ENCODE results near the gene CCDC28B. TPM values are rescaled to one million over a fixed set of nuclear protein-coding genes. Genes with fewer than 3 reads are reported as not detected.
A peak's percentile ranks its signal among the peaks of the same experiment; 100 is the strongest.

CCDC28B gene
- total and polyA plus RNA-seq, 2 of the 13 experiments (the other 11 are each of a cell fraction or from before 2014, with no cell fraction given) = 2.6 to 3.5 TPM

DNA sequence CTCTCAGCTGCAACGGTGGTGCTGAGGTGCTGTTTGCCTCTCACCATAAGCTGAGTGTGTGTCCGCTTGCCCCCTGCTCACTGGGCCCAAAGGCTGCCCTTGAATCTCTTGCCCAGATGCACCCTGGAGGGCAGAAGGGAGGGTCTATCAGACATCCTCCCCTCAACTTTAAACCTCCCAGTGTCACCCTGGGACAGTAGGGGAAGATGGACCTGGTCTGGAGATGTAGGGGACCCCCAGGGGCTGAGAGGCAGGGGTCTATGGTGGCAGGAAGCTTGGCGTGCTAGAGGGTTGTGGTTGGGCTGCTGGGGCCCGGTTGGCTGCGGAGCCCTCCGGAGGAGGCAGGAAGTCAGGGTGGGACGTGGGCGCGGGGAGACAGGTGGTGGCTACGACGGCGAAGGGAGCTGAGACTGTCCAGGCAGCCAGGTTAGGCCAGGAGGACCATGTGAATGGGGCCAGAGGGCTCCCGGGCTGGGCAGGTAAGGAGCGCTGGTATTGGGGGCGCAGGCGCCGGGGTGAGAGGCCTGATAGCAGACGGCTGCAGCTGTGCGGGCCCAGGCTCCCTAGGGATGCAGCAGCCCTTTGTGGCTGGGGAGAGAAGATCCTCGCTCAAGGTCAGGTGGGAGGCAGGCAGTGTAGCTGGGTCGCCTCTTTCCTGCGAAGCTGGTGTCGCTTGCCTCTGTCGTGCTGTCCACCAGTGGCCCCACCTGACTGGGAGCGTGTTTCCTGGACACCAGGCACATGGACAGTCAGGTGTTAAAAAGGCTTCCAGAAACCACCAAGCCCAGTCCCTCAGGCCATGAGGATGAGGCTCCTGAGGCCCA is 50.7 kb downstream of the CCDC28B start, which contains the start of gene LCK (continued):
- TF ChIP-seq, protein P1, sequence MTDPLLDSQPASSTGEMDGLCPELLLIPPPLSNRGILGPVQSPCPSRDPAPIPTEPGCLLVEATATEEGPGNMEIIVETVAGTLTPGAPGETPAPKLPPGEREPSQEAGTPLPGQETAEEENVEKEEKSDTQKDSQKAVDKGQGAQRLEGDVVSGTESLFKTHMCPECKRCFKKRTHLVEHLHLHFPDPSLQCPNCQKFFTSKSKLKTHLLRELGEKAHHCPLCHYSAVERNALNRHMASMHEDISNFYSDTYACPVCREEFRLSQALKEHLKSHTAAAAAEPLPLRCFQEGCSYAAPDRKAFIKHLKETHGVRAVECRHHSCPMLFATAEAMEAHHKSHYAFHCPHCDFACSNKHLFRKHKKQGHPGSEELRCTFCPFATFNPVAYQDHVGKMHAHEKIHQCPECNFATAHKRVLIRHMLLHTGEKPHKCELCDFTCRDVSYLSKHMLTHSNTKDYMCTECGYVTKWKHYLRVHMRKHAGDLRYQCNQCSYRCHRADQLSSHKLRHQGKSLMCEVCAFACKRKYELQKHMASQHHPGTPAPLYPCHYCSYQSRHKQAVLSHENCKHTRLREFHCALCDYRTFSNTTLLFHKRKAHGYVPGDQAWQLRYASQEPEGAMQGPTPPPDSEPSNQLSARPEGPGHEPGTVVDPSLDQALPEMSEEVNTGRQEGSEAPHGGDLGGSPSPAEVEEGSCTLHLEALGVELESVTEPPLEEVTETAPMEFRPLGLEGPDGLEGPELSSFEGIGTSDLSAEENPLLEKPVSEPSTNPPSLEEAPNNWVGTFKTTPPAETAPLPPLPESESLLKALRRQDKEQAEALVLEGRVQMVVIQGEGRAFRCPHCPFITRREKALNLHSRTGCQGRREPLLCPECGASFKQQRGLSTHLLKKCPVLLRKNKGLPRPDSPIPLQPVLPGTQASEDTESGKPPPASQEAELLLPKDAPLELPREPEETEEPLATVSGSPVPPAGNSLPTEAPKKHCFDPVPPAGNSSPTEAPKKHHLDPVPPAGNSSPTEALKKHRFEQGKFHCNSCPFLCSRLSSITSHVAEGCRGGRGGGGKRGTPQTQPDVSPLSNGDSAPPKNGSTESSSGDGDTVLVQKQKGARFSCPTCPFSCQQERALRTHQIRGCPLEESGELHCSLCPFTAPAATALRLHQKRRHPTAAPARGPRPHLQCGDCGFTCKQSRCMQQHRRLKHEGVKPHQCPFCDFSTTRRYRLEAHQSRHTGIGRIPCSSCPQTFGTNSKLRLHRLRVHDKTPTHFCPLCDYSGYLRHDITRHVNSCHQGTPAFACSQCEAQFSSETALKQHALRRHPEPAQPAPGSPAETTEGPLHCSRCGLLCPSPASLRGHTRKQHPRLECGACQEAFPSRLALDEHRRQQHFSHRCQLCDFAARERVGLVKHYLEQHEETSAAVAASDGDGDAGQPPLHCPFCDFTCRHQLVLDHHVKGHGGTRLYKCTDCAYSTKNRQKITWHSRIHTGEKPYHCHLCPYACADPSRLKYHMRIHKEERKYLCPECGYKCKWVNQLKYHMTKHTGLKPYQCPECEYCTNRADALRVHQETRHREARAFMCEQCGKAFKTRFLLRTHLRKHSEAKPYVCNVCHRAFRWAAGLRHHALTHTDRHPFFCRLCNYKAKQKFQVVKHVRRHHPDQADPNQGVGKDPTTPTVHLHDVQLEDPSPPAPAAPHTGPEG (CRISPR knock-in tag; IDR thresholded peaks at IDR 0.05) = no peak
- TF ChIP-seq EZH2 (conservative IDR thresholded peaks at IDR 0.05; ENCODE audit: low read depth, low read length) = no peak
- no peak for TF ChIP-seq SOX5 (CRISPR knock-in tag; IDR thresholded peaks at IDR 0.05; ENCODE audit: borderline replicate concordance)
- TF ChIP-seq, protein P2, sequence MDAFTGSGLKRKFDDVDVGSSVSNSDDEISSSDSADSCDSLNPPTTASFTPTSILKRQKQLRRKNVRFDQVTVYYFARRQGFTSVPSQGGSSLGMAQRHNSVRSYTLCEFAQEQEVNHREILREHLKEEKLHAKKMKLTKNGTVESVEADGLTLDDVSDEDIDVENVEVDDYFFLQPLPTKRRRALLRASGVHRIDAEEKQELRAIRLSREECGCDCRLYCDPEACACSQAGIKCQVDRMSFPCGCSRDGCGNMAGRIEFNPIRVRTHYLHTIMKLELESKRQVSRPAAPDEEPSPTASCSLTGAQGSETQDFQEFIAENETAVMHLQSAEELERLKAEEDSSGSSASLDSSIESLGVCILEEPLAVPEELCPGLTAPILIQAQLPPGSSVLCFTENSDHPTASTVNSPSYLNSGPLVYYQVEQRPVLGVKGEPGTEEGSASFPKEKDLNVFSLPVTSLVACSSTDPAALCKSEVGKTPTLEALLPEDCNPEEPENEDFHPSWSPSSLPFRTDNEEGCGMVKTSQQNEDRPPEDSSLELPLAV (CRISPR knock-in tag; conservative IDR thresholded peaks at IDR 0.05; ENCODE audit: low read depth) = no peak
- TF ChIP-seq FOXC1 (CRISPR knock-in tag; IDR thresholded peaks at IDR 0.05; ENCODE audit: borderline replicate concordance) = 0 out of 2 replicates have a peak, but pooled peaks have one; percentile 65
- no peak for TF ChIP-seq TEAD3 (CRISPR knock-in tag; optimal IDR thresholded peaks at IDR 0.05; ENCODE audit: borderline replicate concordance)
- TF ChIP-seq CCDC6 (CRISPR knock-in tag; IDR thresholded peaks at IDR 0.05) = no peak
- TF ChIP-seq SMARCE1 (IDR thresholded peaks at IDR 0.05; ENCODE audit: borderline replicate concordance) = no peak
- TF ChIP-seq NONO (IDR thresholded peaks at IDR 0.05) = no peak
- TF ChIP-seq NONO (CRISPR knock-in tag; conservative IDR thresholded peaks at IDR 0.05) = no peak
- no peak for TF ChIP-seq MZF1 (CRISPR knock-in tag; IDR thresholded peaks at IDR 0.05; ENCODE audit: borderline replicate concordance)
- TF ChIP-seq ZKSCAN8 (CRISPR knock-in tag; IDR thresholded peaks at IDR 0.05; ENCODE audit: borderline replicate concordance) = no peak
- no peak for TF ChIP-seq NFE2 (CRISPR knock-in tag; IDR thresholded peaks at IDR 0.05)
- TF ChIP-seq, protein P3, sequence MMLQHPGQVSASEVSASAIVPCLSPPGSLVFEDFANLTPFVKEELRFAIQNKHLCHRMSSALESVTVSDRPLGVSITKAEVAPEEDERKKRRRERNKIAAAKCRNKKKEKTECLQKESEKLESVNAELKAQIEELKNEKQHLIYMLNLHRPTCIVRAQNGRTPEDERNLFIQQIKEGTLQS (CRISPR knock-in tag; IDR thresholded peaks at IDR 0.05) = no peak
- TF ChIP-seq POLR2AphosphoS5 (IDR thresholded peaks at IDR 0.05; ENCODE audit: low read depth, low read length) = peak; percentile 63
- no peak for TF ChIP-seq ZNF720 (CRISPR knock-in tag; IDR thresholded peaks at IDR 0.05)
- TF ChIP-seq, protein P4, sequence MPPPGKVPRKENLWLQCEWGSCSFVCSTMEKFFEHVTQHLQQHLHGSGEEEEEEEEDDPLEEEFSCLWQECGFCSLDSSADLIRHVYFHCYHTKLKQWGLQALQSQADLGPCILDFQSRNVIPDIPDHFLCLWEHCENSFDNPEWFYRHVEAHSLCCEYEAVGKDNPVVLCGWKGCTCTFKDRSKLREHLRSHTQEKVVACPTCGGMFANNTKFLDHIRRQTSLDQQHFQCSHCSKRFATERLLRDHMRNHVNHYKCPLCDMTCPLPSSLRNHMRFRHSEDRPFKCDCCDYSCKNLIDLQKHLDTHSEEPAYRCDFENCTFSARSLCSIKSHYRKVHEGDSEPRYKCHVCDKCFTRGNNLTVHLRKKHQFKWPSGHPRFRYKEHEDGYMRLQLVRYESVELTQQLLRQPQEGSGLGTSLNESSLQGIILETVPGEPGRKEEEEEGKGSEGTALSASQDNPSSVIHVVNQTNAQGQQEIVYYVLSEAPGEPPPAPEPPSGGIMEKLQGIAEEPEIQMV (CRISPR knock-in tag; IDR thresholded peaks at IDR 0.05; ENCODE audit: low read depth) = no peak
- TF ChIP-seq ZBTB21 (CRISPR knock-in tag; IDR thresholded peaks at IDR 0.05) = no peak
